GM18520 (cell line): ENCODE results near the gene STUM.
"Not testable (repeated sequence)": the region's sequence is repeated elsewhere in the genome, so short reads cannot be mapped to it uniquely, and the experiment has no call there.

Experiments
- ATAC-seq: cut with Tn5 transposase; IDR thresholded peaks from one replicate; pipeline ENCODE4 v1.9.1; 2021; ENCODE audit not compliant: unreplicated experiment

STUM gene

GRCh38 chr1:226548256-226549093 lies at the start of gene STUM:
Gene STUM (plus strand): TSS chr1:226548764. CDS start chr1:226548905, 141 bp downstream.
- no peak for ATAC-seq

- ATAC-seq: not testable (repeated sequence)
Observed at GRCh38 chr1:226499699-226500098, 48.9 kb upstream of the STUM start.

- ATAC-seq: no peak
Observed at GRCh38 chr1:226506021-226506420, 42.5 kb upstream of the STUM start.

- no peak for ATAC-seq
Observed at GRCh38 chr1:226506921-226507320, 41.6 kb upstream of the STUM start.

- no peak for ATAC-seq
Observed at GRCh38 chr1:226510453-226510852, 38.1 kb upstream of the STUM start.

- ATAC-seq: no peak
Observed at GRCh38 chr1:226511296-226511695, 37.3 kb upstream of the STUM start.

GRCh38 chr1:226512076-226512728 lies 36.4 kb upstream of the STUM start:
- no peak for ATAC-seq

- ATAC-seq: no peak
Observed at GRCh38 chr1:226518375-226518774, 30.2 kb upstream of the STUM start.

GRCh38 chr1:226519135-226519534 lies 29.4 kb upstream of the STUM start:
- ATAC-seq: no peak

GRCh38 chr1:226519716-226520598 lies 28.6 kb upstream of the STUM start:
- ATAC-seq: no peak

GRCh38 chr1:226520640-226521355 lies 27.8 kb upstream of the STUM start:
- ATAC-seq: no peak

GRCh38 chr1:226523646-226524406 lies 24.7 kb upstream of the STUM start:
- no peak for ATAC-seq

- ATAC-seq: no peak
Observed at GRCh38 chr1:226524547-226524946, 24.0 kb upstream of the STUM start.

GRCh38 chr1:226525750-226526149 lies 22.8 kb upstream of the STUM start:
- ATAC-seq: no peak

- ATAC-seq: no peak
Observed at GRCh38 chr1:226526801-226527595, 21.6 kb upstream of the STUM start.

- ATAC-seq: no peak
Observed at GRCh38 chr1:226529891-226530290, 18.7 kb upstream of the STUM start.

- ATAC-seq: no peak
Observed at GRCh38 chr1:226530591-226530990, 18.0 kb upstream of the STUM start.

GRCh38 chr1:226531360-226532093 lies 17.0 kb upstream of the STUM start:
- no peak for ATAC-seq

- no peak for ATAC-seq
Observed at GRCh38 chr1:226532553-226532952, 16.0 kb upstream of the STUM start.
